GM12875 (cell line): ENCODE results near the gene SUZ12.
"Not testable (repeated sequence)": the region's sequence is repeated elsewhere in the genome, so short reads cannot be mapped to it uniquely, and the experiment has no call there.

Experiments
- H3K4me3 ChIP-seq: one replicate; pipeline ENCODE4 v1.5.1; 2011; ENCODE audit warnings: low read depth, low read length, control low read depth
- CTCF ChIP-seq: IDR thresholded peaks from 2 replicates; pipeline ENCODE4 v1.5.1; 2011; ENCODE audit warnings: low read depth, mild to moderate bottlenecking, control low read depth, inconsistent platforms, low read length, moderate library complexity, borderline replicate concordance; ENCODE audit not compliant: insufficient read depth

SUZ12 gene

GRCh38 chr17:31915456-31916100 is 21.2 kb upstream of the SUZ12 start:
- no peak for TF ChIP-seq CTCF
- H3K4me3 ChIP-seq: no peak overlapping the region

- TF ChIP-seq CTCF: no peak
These were observed 20.2 kb upstream of the SUZ12 start for GRCh38 chr17:31916491-31917064.

GRCh38 chr17:31917065-31917529 is 19.7 kb upstream of the SUZ12 start:
- H3K4me3 ChIP-seq: no peak overlapping the region
- no peak for TF ChIP-seq CTCF

More at GRCh38 chr17:31916491-31917064, 20.2 kb upstream of the SUZ12 start:
- no peak overlapping the region for H3K4me3 ChIP-seq

GRCh38 chr17:31917721-31918120 is 19.1 kb upstream of the SUZ12 start:
- H3K4me3 ChIP-seq: not testable (repeated sequence)

GRCh38 chr17:31918701-31919128 is 18.1 kb upstream of the SUZ12 start:
- no peak overlapping the region for H3K4me3 ChIP-seq
- no peak for TF ChIP-seq CTCF

GRCh38 chr17:31919802-31920525 is 16.8 kb upstream of the SUZ12 start:
- no peak for TF ChIP-seq CTCF
- H3K4me3 ChIP-seq: no peak overlapping the region

GRCh38 chr17:31926100-31926729 is 10.6 kb upstream of the SUZ12 start:
- no peak overlapping the region for H3K4me3 ChIP-seq
- TF ChIP-seq CTCF: no peak
